ENCODE measurements around the gene S1PR1.

S1PR1 gene

DNA sequence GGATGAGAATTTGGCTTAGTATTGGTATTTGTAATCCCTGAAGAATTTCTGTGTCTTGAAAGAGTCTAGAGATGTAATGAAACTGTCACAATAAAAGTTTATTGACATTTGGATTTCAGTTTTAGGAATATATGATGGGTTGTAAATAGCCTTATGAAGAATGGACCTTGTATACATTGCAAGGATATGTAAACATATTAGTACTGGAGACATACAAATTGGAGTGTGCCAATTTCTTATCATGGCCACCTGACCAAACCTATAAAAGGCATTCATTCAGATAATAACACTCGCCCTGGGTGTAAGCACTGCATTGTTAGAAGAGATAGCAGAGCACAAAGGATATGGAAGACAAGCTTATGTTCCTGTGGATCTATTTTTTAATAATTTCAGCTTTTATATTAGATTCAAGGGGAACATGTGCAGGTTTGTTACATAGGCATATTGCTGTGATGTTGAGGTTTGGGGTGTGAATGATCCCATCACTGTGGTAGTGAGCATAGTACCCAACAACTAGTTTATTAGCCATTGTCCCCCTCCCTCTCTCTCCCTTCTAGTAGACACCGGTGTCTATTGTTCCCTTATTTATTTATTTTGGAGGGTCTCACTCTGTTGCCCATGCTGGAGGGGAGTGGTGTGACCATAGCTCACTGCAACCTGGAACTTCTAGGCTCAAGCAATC is 8.6 kb downstream of the S1PR1 start:
- no peak for DNase-seq (ENCODE audit: low read depth in 3 of 3, low spot score in 1 of 3)

DNA sequence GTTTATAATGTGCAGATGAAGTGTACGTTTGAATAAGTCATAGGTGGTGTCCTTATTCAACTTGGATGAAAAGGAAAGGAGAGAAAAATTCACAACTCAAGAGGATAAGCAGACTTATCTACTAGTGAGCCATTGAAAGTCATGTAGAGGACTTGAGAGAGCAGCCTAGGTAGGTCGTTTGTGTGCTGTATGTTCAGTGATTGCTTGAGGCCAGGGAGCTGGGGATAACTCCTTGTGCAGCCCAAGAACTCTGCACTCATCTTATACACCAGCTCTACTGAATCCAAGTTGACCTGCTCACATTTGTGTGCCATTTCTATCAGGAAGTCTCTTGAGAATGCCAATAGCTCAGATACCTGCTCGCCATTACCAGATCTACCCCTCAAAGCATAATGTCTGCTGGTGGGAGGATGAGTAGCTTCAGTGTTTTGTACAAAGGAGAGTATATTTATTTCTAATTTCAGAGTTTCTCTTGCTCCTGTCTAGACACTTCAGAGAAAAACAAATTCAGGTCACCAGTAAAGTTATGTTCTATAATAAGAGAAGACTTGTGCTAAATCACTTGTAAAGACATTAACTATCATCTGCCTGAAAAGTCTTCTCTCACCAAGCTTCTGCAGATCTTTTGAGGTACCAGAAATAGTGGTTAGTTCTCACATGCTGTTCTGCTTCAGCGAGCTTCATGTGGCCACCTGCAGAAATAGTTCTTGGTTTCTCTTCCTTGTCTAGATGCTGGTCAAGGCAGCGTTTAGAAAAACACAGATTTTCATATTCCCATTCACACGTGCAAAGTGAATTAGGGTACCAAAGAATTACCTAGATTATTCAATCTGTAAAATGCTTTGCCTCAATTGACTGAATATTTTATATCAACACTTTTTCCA is 10.8 kb downstream of the S1PR1 start:
- DNase-seq (ENCODE audit: low read depth in 3 of 3, low spot score in 1 of 3) = no peak

DNA sequence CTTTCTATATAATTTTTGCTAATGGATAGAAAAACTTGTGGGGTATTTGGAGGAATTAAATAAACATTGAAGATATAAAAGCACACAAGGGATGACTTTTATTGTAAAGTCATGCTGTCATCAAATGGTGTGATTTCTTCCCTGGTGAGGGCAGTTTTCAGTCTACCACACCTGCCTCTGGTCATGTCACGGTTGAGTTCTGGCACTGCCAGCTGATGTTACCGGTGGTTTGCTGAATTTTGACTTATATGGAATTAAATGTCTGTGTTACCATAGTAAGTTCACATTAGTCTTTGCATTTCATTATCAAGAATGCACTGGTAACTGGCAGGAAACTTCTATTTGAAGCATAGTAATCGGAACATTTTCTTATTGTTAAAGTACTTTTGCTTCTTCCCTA is 13.4 kb downstream of the S1PR1 start:
- no peak for DNase-seq (ENCODE audit: low read depth in 3 of 3, low spot score in 1 of 3)

DNA sequence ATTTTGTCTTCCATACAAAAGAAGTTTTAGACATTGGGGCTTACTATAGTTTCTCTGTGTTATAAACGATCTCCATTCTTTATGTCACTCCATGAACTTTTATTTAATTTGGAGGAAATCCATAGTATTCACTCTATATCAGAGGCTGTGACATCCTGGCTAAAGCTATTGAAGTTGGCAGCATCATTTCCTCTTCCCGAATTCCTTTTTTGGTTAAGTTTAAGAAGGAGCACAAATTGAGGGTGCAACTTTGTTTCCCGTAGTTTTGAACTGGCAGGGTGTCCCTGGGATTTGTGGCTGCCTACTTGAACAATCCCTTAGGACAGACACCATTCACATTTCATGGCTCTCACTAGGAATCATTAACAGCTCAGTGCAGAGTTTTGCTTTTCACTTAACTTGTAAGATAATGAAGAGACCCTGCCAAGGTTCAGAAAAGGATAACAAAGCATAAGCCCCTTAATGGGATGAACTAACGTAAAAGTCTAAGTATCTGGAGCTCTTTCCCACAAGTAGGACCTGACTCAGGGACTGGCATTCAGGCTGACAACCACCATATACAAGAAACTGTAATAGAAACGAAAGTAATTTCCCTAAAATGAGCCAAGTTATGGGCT is 13.9 kb downstream of the S1PR1 start:
- no peak for DNase-seq (ENCODE audit: low read depth in 3 of 3, low spot score in 1 of 3)

DNA sequence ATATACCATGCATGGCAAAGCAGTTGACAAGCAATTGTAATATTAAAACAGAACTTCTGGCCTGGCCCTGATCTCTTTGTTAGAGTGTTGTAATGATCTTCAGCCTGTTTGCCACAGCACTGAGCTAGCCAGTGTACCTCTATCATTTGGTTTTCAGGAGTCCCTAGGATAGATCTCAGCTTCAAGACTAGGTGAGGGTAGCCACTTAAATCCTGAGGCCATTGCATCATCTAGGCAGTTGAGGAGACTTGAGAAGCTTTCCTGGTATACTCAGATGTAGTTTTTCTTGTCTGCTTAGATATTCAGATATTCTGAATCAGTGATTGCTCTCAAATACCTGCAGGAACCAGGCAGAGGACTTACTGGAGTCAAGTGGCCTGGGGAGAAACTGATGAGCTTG is 14.7 kb downstream of the S1PR1 start:
- no peak for DNase-seq (ENCODE audit: low read depth in 3 of 3, low spot score in 1 of 3)

DNA sequence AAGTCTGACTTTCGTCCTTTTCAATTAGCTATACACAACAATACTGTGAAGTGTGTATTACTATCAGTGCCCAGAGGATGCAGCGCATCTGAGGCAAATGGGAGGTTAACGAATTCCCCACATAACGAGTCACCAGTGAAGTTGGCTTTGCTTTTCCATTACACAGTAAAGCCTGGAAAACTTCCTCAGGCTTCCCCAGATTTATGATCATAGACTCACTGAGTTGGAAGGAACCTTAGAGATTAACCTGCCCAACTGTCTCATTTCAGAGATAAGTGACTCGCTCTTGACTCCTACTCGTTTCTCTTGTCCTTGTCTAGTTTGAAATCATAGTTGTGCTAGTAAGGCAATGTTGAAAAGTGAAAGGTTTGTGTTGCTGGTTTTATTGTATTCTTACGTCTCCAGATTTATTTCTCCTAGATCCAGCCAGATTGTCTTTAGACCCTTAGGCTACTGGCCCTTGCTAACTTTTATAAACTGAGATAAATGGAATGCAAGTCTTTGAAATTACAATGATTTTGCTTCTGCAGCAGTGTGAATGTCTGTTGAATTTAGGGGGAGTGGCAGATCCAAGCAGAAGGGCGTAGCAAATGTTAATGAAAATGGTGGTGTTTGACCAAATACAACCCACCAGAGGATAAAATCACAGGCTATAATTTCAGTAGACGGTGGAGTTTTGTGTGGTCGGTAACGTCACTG is 17.3 kb downstream of the S1PR1 start:
- no peak for DNase-seq (ENCODE audit: low read depth in 3 of 3, low spot score in 1 of 3)

DNA sequence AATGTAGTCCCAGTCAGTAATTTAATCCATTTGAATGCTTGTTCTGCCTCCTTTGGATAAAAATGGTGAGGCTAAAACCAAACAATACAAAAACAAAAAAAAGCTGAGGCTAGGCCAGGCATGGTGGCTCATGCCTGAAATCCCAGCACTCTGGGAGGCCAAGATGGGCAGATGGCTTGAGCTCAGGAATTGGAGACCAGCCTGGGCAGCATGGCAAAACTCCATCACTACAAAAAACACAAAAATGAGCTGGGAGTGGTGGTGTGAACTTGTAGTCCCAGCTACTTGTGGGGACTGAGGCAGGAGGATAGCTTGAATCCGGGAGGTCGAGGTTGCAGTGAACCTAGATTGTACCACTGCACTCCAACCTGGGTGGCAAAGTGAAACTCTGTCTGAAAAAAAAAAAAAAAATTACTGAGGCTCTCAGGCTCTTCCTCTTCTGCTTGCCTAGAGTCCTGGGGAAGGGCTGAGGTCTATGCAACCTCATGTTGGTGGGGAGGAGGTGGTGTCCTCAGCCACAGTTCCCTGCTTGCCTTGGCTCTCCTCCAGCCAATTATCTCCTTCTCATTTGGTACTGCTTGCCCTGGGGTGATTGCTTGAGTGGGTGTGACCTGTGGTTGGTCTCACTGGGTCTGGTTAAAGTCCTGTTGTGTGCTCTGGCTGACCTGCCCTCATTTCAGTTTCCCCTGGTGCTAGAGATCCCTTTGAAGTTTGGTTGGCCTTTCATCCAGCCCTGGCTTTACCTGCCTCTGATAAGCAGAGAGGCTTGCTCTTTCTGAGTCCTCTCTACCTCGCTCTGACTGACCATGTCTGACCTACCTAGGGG is 20.9 kb downstream of the S1PR1 start:
- DNase-seq (ENCODE audit: low read depth in 3 of 3, low spot score in 1 of 3) = no peak

DNA sequence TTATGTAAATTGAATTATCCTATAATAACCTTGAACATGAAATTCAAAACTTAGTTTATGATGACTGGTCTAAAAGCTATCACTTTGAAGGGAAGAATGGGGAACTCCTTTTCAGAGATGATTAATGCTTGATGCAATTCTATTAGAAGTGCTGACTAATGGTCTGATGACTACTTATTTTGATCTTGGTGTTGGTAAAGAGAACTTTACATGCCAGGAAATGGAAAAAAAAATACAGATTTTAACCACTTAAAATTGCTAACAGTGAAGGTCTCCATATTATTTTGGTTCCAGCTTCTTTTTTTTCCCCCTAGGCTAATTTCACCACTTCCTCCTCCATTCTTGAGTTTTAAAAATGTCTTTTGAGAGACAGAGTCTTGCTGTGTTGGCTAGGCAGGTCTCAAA is 22.9 kb downstream of the S1PR1 start:
- no peak for DNase-seq (ENCODE audit: low read depth in 3 of 3, low spot score in 1 of 3)

DNA sequence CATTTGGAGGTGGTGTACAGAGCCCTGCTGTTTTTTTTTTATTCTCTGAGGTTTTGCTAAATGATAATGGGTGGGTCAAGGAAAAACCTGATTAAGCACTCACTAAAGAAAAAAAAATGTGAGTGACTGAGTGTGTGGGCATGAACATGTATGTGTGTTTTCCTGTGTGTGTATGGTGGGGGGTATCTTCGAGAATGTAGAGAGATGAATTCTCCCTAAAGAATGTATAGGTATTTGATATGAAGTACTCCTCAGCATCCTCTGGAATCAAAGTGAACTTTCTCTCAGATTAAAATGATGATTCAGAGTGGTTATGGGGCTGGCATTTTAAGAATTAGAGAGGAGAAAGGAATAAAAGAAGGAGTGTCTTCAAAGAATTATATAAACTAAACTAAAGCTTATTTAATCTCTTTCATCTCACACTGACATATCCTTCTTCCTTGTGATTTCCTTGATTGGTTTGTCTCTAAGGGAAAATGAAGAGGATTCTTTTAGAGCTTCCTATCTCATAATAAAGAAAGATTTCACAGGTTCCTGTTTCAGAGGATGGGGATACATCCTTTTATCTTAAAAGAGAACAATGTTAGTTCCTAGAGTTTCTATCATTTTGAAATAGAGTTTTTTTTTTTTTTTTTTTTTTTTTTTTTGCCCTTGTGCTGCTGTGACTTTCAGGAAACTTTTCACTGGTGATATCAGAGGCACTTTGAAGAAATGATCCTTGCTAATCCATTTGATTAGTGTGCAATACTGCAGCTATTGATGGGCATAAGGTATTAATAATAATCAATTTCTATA is 23.9 kb downstream of the S1PR1 start:
- no peak for DNase-seq (ENCODE audit: low read depth in 3 of 3, low spot score in 1 of 3)

DNA sequence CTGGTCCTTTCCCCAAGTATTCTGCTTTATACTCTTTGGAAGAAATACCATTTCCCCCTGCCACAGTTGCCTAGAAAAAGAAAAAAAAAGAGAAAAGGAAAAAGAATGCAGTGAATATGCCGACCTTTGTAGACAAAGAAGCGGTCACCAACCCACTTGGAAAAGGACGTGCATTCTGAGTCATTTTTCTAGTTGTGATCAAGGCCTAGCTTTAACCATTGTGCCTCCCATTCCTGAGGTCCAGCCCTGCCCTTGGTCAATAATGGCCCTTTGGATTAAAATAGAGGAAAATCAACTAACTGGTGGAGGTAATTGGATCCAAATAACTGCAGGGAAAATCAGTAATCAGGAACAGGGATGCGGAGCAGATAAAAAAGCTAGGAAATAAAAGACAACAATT is 24.8 kb downstream of the S1PR1 start:
- DNase-seq (ENCODE audit: low read depth in 3 of 3, low spot score in 1 of 3) = no peak

DNA sequence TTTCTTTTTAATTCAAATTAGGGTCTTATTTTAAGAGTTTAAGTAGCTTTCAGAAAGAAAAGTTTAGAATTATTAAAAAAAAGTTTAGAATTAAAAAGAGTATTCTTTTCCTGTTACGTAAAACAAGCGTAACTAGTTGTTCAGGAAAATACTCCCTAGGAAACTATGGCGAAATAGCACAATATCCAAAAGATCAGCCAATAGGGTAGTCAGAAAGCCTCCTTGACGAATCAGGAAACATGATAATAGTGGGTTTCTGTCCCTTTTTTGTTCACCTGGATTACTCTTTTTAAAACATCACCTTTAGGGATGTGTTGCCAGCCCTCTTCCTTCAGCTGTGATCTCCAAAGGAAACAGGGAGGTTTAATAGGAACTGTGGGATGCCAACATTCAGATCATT is 25.2 kb downstream of the S1PR1 start:
- no peak for DNase-seq (ENCODE audit: low read depth in 3 of 3, low spot score in 1 of 3)

DNA sequence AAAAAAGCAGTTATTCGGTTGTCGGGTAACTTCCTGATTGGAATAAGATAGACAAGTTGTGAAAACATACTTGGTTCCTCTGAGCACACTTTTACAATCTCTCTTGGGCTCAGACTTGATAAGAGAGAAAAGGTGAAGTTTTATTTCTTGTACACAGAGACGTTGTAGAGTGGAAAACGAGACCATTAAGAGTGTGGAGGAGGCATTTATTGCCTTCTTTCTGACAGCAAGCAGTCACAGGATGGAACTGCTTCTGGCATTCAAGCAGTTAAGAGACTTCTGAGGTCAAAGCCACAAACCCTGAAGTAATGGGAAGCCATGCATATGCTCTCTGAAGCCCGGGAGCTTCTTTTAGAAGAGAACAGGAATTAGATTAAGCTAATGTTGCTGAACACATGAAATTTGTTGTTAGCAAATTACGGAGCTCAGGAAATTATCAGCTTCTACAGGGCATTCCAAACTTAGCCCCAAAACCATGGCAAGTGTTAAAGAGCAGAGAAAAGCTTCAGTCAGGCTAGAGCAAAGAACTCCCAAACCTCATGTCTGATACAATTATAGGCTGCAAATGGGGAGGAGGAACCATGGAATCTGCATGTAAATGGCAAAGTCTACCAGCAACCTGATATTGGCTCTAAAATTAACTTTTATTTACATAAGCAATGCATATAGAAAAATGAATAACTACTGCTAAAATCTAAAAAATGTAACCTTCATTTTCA is 26.0 kb downstream of the S1PR1 start:
- DNase-seq (ENCODE audit: low read depth in 3 of 3, low spot score in 1 of 3) = no peak

DNA sequence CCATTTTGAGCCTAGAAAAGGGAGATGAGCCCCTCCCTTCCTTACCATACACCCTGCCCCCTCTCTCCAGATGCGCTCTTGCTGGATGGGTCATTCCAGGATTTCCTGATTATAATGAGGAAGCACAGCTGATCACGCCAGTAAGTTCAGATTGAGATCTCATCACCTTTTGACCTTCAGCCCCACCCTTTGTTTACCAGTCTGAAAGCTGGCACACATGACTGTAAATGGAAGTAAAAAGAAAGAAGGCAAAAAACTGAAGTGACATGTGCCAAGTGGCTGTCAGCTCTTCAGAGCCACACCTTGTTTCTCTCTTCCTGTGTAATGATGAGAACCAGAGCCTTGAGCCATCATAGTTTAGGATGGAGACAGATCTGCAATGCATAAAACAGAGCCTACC is 27.9 kb downstream of the S1PR1 start:
- no peak for DNase-seq (ENCODE audit: low read depth in 3 of 3, low spot score in 1 of 3)

DNA sequence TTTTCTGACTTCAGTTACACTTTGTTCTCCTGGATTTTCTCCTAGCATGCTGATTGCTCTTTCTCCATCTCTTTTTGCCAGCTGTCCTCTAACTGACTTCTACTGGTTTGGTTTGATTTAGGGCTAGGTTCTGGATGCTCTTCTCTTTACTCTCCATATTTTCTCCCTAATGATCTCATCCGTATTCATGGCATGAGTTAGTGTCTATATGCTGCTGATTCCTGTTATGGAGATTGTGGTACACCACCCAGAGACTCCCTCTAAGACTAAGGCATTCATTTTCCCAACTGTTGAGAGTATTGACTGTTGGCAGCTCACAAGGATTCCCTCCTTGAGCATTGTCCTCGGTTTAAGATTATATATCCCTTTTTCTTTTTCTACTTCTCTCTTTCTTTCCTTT is 28.9 kb downstream of the S1PR1 start:
- DNase-seq (ENCODE audit: low read depth in 3 of 3, low spot score in 1 of 3) = no peak

DNA sequence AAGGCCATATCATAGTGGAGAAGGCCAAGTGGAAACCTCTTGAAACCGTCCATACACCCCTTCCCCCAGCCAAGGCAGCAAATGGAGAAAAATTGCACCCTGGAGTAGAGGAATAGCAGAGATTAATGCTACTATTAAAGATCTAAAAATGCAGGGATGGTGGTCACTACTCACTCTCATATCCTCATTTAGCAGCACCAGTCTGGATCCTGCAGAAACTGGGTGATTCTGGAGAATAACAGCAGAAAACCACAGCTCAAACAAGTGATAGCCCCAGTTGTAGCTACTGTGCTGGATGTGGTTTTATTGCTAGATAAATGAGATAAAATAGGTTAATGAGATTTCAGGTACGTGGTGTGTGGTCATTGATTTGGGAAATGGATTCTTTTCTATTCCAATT is 30.3 kb downstream of the S1PR1 start:
- DNase-seq (ENCODE audit: low read depth in 3 of 3, low spot score in 1 of 3) = no peak

DNA sequence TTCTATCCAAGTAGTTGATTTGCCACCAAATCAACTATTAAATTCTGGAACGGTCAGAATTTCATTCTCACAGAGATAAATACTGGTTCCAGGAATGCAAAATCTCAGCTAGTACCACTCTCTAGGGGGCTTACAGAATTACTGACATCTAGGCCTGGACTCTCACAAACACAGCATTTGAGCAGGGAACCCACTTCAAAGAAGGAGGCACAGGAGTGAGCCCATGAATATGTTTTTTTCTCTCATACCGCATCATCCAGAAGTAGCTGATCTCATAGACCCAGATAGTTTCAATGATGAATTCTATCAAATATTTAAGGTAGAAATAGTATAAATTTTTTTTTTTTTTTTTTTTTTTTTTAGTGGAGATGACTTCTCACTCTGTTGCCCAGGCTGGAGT is 32.1 kb downstream of the S1PR1 start:
- DNase-seq (ENCODE audit: low read depth in 3 of 3, low spot score in 1 of 3) = no peak

DNA sequence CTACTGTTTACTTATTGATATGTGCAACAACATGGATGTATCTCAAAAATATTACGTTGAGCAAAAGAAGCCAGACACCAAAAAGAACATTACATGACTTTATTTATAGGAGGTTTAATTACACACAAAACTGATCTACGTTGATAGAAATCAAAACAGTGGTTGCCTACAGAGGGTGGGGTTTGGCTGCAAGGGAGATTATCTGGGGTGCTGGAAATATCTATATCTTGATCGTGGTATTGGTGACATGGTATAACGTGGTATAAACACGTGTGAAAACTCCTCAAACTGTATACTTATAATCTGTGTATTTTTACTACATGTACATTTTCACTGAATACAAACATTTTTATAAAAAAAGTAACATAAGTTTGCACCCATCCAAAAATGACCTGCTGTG is 38.9 kb downstream of the S1PR1 start:
- DNase-seq (ENCODE audit: low read depth in 3 of 3, low spot score in 1 of 3) = no peak

DNA sequence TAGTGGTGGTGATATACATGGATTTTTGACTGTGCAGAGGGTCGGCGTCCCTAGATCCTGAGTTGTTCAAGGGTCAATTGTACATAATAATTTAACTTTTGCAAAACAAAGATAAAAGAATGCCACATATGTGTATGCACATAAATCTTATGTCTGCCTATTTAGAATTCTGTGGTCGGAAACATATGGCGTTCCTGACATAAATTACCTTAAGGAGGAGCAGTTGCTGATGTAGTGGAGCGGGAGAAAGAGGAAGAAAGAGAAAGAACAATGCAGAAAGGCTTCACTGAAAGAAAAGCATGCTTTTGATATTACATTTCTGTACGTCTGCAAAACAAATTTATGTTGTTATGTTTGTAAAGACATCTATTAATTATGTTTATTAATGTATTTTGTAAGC is 40.0 kb downstream of the S1PR1 start:
- no peak for DNase-seq (ENCODE audit: low read depth in 3 of 3, low spot score in 1 of 3)

DNA sequence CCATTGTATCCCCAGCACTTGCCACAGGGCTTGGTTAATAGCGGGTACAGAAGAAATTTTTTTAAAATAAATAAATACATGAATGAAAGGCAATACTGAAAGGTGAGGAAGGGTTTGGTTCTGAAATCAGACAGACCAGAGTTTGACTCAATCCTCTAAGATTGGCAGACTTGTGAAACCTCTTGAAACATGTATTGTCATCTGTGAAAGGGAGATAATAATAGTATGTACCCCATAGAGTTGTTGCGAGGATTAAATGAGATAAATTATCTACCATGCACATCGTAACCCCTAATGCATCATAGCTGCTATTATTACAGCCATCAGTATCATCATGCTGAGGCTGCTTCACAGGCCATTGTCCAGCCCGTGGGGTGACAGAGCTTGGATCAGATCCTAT is 41.4 kb downstream of the S1PR1 start:
- no peak for DNase-seq (ENCODE audit: low read depth in 3 of 3, low spot score in 1 of 3)
